ENCODE measurements around the gene ZNFX1. TPM values are rescaled to one million over a fixed set of nuclear protein-coding genes. Genes with fewer than 3 reads are reported as not detected.
"Not testable (repeated sequence)": the region's sequence is repeated elsewhere in the genome, so short reads cannot be mapped to it uniquely, and the experiment has no call there.

ZNFX1 gene
- 10 to 100 TPM; 28.5 to 29.8 TPM for total RNA-seq
- long read RNA-seq, full-length matches to known transcripts = 1 of 77 reads
- long read RNA-seq, partial matches to known transcripts = 58 of 77 reads
- long read RNA-seq, other reads (novel, unspliced or antisense) = 18 of 77 reads

GRCh38 chr20:49278036-49278817 lies at the start of gene ZNFX1:
Gene ZNFX1 (minus strand): TSS chr20:49278057. CDS start chr20:49275839, 2,218 bp downstream.
- ATAC-seq = peak; percentile 91
- intact Hi-C loops (cut with DNase I, micrococcal nuclease) = no loop called here
- DNase-seq = peak; percentile 99 to 100

- no peak for ATAC-seq
- intact Hi-C loops (cut with DNase I, micrococcal nuclease) = no loop called here
- no peak for DNase-seq
Measured at GRCh38 chr20:49326026-49326425, 48.2 kb upstream of the ZNFX1 start.

- DNase-seq (no peak), ATAC-seq (no peak)
- intact Hi-C loops (cut with DNase I, micrococcal nuclease) = no loop called here
Measured at GRCh38 chr20:49324306-49324705, 46.4 kb upstream of the ZNFX1 start.

- ATAC-seq (peak; percentile 46), DNase-seq (no peak)
- intact Hi-C loops (cut with DNase I, micrococcal nuclease) = no loop called here
Measured at GRCh38 chr20:49323622-49324238, 45.9 kb upstream of the ZNFX1 start.

GRCh38 chr20:49320460-49320859 lies 42.6 kb upstream of the ZNFX1 start:
- intact Hi-C loops (cut with DNase I, micrococcal nuclease) = no loop called here
- no peak for DNase-seq
- ATAC-seq = peak; percentile 40

GRCh38 chr20:49319208-49319809 lies 41.5 kb upstream of the ZNFX1 start:
- no peak for DNase-seq
- intact Hi-C loops (cut with DNase I, micrococcal nuclease) = no loop called here
- no peak for ATAC-seq

GRCh38 chr20:49318430-49319207 lies 40.8 kb upstream of the ZNFX1 start:
- no peak for ATAC-seq
- intact Hi-C loops (cut with DNase I, micrococcal nuclease) = no loop called here
- no peak for DNase-seq

- DNase-seq (no peak), ATAC-seq (no peak)
- intact Hi-C loops (cut with DNase I, micrococcal nuclease) = no loop called here
Measured at GRCh38 chr20:49318091-49318429, 40.2 kb upstream of the ZNFX1 start.

- intact Hi-C loops (cut with DNase I, micrococcal nuclease) = no loop called here
- DNase-seq (no peak), ATAC-seq (no peak)
Measured at GRCh38 chr20:49316704-49317103, 38.8 kb upstream of the ZNFX1 start.

- ATAC-seq (no peak), DNase-seq (no peak)
- intact Hi-C loops (cut with DNase I, micrococcal nuclease) = no loop called here
Measured at GRCh38 chr20:49315580-49315979, 37.7 kb upstream of the ZNFX1 start.

GRCh38 chr20:49314052-49314451 lies 36.2 kb upstream of the ZNFX1 start:
- ATAC-seq; intact Hi-C loops (cut with DNase I, micrococcal nuclease): not testable (repeated sequence)

GRCh38 chr20:49313283-49313682 lies 35.4 kb upstream of the ZNFX1 start:
- DNase-seq (no peak), ATAC-seq (no peak)
- intact Hi-C loops (cut with DNase I, micrococcal nuclease) = no loop called here

More at GRCh38 chr20:49314052-49314451, 36.2 kb upstream of the ZNFX1 start:
- DNase-seq = not testable (repeated sequence)

- ATAC-seq (no peak), DNase-seq (no peak)
- intact Hi-C loops (cut with DNase I, micrococcal nuclease) = no loop called here
Measured at GRCh38 chr20:49312661-49313060, 34.8 kb upstream of the ZNFX1 start.

GRCh38 chr20:49310705-49311104 lies 32.8 kb upstream of the ZNFX1 start:
- intact Hi-C loops (cut with DNase I, micrococcal nuclease) = no loop called here
- no peak for DNase-seq
- ATAC-seq = no peak

GRCh38 chr20:49308875-49309274 lies 31.0 kb upstream of the ZNFX1 start:
- DNase-seq (no peak), ATAC-seq (no peak)
- intact Hi-C loops (cut with DNase I, micrococcal nuclease) = no loop called here

GRCh38 chr20:49306903-49307620 lies 29.2 kb upstream of the ZNFX1 start:
- DNase-seq = no peak
- ATAC-seq = peak; percentile 75
- intact Hi-C loops (cut with DNase I, micrococcal nuclease) = no loop called here

- ATAC-seq (no peak), DNase-seq (no peak)
- intact Hi-C loops (cut with DNase I, micrococcal nuclease) = no loop called here
Measured at GRCh38 chr20:49303065-49303552, 25.3 kb upstream of the ZNFX1 start.

Measured in left colon (tissue), 2 donors.